ENCODE results near the gene NMNAT2.
"Not testable (repeated sequence)": the region's sequence is repeated elsewhere in the genome, so short reads cannot be mapped to it uniquely, and the experiment has no call there.

GRCh38 chr1:183240853-183241252 is 177.3 kb downstream of the NMNAT2 start:
- not testable (repeated sequence) for TF ChIP-seq CTCF (IDR thresholded peaks at IDR 0.05; ENCODE audit: extremely low read depth in 1 of 2, insufficient read depth in 1 of 2, low read depth in 1 of 2, low read length in 2 of 2); POLR2A (IDR thresholded peaks at IDR 0.05; ENCODE audit: low read depth, low read length); POLR2AphosphoS5 (IDR thresholded peaks at IDR 0.05; ENCODE audit: insufficient read depth, low read depth, low read length); JUN (IDR thresholded peaks at IDR 0.05; ENCODE audit: borderline replicate concordance, insufficient read depth, insufficient read length, low read depth); FOS (IDR thresholded peaks at IDR 0.05; ENCODE audit: borderline replicate concordance, insufficient read depth, low read length); EZH2 (IDR thresholded peaks at IDR 0.05; ENCODE audit: borderline replicate concordance, low read depth, low read length, severe bottlenecking); MAX (IDR thresholded peaks at IDR 0.05; ENCODE audit: insufficient read depth, insufficient read length); MYC (IDR thresholded peaks at IDR 0.05; ENCODE audit: low read depth, low read length)
